GM11168 (cell line): ENCODE results near the gene OR51L1.
"Not testable (repeated sequence)": the region's sequence is repeated elsewhere in the genome, so short reads cannot be mapped to it uniquely, and the experiment has no call there.

Experiments used
- in situ Hi-C: fragments of 300-500 bp; cut with MboI; formaldehyde crosslinking; loops from one replicate; pipeline ENCODE4 v1.12.0; 2022; ENCODE audit warnings: low sequenced_read_pairs; ENCODE audit not compliant: unreplicated experiment

OR51L1 gene, protein sequence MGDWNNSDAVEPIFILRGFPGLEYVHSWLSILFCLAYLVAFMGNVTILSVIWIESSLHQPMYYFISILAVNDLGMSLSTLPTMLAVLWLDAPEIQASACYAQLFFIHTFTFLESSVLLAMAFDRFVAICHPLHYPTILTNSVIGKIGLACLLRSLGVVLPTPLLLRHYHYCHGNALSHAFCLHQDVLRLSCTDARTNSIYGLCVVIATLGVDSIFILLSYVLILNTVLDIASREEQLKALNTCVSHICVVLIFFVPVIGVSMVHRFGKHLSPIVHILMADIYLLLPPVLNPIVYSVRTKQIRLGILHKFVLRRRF

DNA sequence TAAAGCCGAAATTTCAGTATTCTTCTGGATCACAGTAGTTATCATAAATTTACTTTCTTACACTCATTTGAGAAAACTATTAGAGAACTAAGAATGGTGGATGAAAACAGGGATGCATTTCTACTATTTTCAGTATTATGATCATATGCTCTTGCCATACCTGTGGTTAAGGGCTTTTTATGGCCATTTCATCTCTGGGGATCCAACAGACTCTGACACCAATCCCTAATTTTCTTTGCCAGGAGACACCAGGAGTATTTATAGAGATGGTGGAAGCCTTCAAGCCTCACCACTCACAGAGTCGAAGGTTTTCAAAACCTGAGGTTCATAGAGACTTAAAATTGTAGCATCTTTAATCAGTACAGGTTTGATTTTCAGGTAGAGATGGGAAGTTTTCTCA is at the start of gene OR51L1:
TSS of gene OR51L1 (plus strand) at position 301 of the 400 bp plus-strand sequence. CDS start 4,132 bp downstream, outside the sequence.
- in situ Hi-C loops: no loop called here

DNA sequence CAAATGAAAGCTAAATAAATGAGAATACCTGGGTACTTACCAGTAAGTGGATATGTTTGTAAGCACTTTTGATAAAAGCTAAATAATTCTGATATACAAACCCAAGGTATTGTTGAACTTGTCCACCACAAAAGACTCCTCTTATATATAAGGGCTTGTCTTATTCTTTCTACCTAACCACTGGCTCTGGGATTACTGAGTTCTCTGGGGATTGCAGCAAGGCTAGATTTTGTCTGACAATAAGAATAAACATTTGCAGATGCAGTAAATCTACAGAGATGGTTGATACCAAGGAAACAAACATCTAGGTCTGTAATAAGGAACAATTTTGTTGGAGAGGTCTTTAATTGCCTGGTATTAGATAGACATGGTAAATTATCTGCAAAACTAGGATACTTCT is 47.1 kb upstream of the OR51L1 start, which contains the start of gene OR51A4:
TSS of gene OR51A4 (minus strand) at position 101 of the 400 bp plus-strand sequence. CDS start 505 bp downstream, outside the sequence.
- in situ Hi-C loops: no loop called here

DNA sequence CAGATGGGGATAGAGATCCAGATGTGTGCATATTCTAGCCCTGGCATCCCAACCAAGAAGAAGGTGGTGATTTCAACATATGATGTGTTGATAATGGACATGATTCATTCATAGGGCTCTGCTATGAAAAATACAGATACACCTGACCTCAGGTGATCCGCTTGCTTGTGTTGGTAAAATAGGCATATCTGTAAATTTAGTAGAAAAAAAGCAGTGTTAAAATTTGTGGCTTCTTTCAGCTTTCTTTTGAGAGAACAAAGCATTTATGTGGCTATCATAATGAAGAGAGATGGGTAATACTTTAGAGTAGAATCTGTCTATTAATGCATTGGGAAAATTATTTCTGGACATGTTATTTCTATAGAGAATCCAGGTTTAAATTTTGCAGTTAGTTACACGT is 39.0 kb upstream of the OR51L1 start, which contains the start of gene OR51A2:
TSS of gene OR51A2 (minus strand) at position 101 of the 400 bp plus-strand sequence. CDS start at position 101, 0 bp downstream.
- in situ Hi-C loops: not testable (repeated sequence)

DNA sequence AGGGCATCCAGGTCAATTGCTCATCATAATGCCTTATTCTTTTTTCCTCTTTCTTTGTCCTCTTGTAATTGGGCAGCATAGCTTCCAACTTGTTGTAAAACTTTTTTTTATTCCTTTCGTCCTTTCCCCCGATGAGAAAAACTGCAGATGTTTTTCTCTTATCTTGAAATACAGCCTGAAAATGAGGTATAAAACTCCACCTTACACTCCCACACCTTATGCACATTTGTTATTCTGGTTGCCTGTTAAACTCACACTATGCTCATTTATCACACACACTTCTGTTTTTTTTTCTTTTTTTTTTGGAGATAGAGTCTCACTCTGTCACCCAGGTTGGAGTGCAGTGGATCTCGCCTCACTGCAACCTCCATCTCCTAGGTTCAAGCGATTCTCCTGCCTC is 37.3 kb upstream of the OR51L1 start:
- in situ Hi-C loops: no loop called here

DNA sequence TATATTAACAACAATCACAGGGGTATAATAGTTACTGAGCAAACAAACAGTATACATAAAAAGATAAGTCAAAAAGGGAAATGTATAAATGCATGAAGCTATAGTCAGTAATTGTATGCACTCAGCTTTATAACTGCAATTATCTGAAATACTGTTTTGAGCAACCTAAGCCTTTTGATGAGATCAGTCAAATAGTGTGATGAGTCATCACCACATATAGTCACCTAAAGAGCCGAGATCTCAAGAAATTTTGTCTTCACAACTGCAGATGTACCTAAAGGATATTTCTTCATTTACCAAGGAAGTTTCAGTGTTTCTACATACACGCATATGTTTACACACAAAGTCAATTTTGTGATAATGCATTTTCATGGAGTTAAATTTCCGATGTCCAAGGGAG is 33.8 kb upstream of the OR51L1 start:
- in situ Hi-C loops: no loop called here

DNA sequence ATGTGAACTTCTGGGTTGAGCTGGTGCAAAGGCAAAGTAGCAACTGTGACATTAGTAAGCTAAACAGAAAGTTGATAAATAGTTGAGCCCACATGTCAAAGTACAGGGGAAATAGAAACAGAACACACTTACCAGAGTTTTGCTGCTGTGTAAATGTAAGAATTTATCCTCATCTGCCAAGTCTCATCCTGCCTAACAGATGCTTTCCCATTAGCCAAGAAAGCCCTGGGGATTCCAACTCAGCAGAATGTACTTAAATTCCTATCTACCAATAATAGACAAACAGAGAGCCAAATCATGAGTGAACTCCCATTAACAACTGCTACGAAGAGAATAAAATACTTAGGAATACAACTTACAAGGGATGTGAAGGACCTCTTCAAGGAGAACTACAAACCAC is 31.8 kb upstream of the OR51L1 start:
- in situ Hi-C loops: no loop called here

DNA sequence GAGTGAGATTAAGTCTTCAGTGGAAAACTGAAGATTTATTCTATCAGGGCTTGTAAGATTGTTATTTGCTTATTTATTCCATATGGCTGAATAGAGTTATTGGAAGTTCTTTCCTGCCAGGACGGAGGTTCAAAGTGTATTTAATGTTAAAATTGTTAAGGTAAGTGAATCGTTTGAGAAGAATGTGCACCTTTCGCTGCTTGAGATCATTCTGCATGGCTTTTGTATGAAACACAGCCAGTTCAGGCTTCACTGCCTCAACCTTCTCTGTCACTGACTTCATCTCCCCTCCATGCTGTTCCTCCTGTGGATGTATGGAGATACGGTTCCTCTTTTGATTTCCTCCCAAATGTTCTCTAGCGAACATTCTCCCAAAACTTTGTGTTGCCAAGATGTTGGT is 19.2 kb upstream of the OR51L1 start:
- in situ Hi-C loops: no loop called here

DNA sequence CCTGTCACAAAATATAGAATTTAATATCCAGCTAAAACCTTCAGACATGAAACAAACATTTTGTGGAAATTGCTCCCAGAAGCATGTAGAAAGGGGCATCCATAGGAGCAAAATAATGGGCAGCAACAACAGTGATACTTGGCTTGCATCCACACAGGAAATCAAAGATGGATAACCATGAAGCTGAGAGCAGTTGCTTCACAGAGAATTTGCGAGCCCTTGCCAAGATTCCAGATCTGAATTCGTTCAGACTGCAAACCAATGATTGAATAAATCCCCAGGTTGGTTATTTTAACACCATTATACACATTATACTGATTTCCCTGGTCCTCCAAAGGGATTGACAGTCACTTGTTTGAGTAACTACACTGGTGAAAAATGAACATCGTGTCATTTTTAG is 15.6 kb upstream of the OR51L1 start:
- in situ Hi-C loops: no loop called here

DNA sequence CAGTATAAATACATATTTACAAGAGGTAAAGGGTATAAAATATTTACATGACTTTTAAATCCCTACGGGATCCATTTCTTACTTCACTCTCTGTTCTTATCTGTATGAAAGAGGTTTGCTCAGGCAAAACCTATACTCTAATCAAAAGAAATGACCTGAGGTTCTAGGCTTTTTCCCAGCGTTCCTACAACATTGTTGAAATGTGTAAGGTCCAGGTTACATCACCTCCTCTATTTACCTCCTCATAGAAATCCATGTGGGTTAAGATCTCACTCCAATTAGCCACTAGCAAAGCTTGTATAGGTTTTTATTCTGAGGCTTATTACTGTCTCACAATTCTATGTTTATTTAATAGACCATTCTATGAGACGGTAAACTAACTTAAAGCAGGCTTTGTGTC is 12.0 kb upstream of the OR51L1 start:
- in situ Hi-C loops: no loop called here

DNA sequence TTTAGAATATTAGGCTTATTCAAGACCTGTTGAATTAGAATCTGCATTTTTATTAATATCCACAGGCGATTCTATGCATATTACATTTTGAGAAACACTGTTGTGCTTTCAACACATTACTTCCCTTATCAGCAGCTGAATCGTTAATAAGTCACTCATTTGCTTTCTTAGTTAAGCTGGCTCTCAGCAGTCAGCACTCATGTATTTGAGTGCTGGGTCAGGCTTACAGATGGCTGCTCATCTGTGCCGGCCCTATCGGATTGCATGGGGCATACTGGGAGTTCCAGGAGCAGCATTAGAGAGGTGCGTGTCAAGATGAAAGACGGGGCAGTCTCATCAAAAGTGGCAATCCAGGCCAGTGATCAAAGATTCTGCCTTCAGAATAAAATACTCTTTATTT is 10.8 kb upstream of the OR51L1 start:
- in situ Hi-C loops: no loop called here

DNA sequence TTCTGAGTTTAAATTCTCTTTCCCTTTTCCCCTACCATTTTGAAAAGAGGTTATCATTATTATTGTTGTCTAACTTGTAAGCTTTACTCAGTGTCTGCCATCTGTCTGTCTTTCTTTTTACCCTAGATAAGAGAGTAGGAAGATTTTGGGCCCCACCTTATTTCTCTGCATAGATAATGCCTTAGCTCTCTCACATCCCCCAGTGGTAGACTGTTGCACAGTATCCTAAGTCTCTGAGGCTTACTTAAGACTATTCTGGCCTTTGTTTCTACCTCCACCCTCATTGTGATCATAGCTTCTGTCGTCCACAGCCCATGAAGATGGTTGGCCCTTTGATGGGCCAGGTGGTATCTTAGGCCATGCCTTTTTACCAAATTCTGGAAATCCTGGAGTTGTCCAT is 3.6 kb upstream of the OR51L1 start:
- in situ Hi-C loops: no loop called here

DNA sequence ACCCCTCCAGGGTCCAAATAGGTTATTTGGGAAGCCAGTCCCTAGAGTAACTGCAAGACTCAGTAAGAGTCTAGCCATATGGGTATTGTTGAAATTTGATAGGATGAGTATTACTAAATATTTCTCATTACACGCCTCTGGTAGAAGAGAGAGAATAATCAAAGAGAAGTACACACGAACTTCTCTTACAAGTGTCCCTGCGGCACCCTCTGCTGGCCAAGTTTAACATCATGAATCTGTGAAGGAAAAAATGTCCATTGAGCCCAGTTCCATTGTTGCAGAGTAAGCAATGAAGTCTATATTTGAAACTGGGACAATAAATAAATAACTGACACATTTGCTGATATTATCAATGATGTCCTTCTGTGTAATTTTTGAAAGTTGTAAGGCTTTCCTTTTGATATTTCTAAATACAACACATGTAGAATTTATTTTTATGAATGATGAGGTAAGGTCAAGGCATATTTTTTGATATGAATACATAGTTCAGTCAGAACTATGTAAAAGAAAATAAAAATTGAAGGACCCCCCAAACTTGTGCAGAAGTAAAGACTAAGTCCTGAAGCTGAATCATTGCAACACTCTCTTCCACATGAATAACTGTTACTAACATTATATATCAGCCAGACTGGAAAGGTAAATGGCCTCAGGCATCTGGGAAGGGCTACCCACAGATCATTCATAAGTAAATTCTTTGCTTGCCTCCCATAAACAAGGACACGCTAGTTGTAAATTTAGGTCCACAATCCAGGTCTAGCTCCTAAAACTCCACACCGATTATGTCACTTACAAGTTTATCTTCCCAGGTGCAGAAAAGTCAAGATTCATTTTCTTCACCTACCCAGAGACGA is 10.0 kb downstream of the OR51L1 start:
- in situ Hi-C loops: no loop called here

DNA sequence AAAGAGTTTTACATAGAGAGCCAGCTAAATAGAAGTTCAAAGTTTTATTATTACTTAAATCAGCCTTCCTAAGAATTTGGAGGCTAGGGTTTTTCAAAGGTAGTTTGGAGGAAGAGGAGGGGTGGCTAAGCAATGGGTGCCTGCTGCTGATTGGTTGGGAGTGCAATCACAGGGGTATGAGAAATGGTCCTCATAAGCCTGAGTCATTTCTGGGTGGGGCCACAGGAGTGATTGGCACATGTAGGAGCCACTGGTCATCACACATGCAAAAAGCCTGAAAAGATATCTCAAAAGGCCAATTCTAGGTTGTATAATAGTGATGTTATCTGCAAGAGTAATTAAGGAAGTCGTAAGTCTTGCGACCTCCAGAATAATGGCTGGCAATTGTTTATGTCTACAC is 12.9 kb downstream of the OR51L1 start:
- in situ Hi-C loops: no loop called here

DNA sequence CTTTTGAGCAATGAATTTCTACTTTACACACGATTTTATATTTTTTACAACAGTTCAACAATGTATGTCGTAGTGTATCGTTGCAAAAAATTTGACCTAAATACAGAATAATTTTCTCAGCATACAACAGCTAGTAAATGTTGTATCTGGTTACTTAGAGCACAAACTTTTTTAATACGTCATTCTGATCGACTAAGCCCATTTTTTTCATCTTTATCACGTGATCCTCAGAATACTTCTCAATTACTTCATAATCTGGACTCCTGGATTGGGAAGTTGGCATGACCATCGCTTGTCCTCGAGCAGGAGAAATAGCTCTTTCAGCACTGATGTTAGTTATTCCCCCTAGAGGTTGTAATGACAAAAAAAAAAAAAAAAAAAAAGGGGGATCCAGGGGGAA is 16.6 kb downstream of the OR51L1 start:
- in situ Hi-C loops: loop anchor here (5.0 kb wide), 1 partner anchor 369 kb away; the partner anchor contains the start of gene OR51E1

DNA sequence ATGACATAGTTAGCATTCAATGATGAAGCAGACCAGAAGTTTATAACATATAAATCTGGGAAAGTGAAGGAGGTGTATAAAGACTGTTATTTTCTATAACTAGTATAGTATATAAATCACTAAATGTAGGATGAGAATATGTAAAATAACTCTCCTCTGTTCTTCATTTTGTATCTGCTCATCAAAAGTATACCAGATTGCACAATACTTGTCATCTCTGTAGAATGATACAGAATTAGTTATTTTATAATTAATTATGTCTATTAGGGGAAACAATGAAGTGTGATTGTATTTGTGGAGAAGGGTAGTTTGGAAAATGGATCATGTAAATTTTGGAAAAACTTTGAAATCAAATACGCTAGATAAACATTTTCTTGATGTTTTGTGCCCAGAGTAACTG is 18.4 kb downstream of the OR51L1 start:
- in situ Hi-C loops: loop anchor here (5.0 kb wide), 1 partner anchor 371 kb away; the partner anchor contains the start of gene OR51E1

DNA sequence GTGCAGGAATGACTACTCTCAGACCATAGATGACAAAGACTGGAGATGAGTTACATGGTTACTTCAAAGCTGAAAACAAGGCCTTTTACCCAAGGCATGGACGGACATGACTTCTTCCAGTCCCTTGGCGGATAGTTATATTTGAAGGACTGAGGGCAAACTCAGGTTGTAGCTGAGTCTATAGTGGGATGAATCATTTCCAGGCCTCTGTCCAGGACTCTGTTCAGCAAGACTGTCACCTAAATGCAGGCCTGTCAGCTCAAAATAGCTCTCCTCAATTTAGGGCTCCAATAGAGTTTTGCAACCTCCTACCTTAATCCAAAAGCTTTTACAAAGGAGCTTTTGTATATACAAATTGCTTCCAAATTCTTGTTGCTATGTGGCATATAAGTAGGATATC is 27.3 kb downstream of the OR51L1 start:
- in situ Hi-C loops: no loop called here

DNA sequence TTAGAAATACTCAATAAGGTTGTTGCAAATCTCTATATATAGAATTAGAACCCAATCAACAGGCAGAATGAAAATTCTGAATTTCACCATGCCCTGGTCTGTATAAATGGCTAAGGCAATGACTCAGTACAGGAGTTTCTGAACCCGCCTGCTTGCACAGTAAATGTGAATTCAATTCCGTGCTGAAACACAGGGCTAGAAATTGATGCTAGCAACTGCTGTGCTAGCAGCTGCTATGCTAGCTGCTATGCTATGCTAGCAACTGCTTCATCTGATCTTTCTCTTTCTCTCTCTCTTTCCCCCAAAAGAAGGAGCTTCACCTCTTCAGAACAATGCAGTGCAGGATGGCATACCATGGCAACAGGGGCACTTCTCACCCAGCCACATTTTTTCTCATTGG is 42.0 kb downstream of the OR51L1 start:
- in situ Hi-C loops: no loop called here

DNA sequence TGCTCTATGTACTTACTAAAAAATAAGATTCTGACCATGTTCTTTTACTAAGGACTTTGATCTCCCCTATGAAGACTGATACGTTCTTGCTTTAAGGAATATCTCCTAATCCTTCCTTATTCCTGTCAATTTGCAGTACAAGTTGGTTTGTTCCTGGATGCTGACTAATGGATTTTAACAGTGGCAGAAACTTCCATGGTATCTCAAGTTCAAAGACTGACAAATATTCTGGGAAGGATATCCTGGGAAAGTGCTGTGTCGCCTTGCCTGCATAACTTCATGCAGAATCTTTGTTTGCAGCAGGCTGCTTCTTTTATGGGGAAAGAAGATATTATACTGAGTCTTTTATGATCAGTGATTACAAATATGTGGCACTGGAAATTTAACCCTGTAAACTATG is 43.3 kb downstream of the OR51L1 start:
- in situ Hi-C loops: no loop called here

DNA sequence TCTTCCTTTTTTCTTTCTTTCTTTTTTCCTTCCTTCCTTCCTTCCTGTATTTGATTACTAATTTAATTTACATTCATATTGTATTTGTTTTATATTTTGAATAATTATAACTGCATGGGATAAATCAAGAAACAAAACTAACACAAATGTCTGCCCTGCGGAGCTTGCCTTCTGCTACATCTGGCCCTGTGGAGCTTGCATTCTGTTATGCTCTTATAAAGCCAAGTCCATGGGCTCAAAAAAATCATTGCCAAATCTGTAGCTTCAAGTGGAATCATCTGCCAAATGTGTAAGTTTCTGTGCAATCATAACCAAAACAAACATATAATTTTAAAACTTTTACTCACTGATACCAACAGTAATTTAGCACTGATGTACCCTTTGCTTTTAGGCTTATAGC is 43.7 kb downstream of the OR51L1 start:
- in situ Hi-C loops: no loop called here

DNA sequence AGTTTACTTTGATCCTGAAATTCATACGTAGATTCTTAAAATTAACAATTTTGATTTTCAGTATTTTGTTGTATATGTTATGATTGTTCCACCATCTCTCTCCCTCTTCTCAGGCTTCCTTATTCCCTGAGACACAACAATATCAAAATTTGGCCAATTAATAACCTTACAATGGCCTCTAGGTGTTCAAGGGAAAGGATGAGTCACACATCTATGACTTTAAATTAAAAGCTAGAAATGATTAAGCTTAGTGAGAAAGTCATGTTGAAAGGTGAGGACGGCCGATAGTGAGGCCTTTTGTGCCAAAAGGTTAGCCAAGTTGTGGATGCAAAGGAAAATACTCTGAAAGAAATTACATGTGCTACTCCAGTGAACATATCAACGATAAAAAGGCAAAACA is 46.2 kb downstream of the OR51L1 start:
- in situ Hi-C loops: no loop called here

DNA sequence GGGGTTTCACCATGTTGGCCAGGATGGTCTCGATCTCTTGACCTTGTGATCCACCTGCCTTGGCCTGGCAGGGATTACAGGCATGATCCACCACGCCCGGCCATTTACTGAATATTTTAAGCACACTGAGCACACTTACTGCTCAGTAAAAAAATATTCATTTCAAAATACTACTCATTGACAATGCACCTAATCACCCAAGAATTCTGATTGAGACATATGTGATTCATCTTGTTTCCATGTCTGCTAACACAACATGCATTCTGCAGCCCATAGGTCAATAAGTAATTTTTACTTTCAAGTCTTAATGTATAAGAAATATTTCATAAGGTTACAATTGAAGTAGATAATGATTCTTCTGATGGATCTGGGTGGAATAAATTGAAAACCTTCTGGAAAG is 47.4 kb downstream of the OR51L1 start:
- in situ Hi-C loops: no loop called here
